SK-N-SH treated with all-trans-retinoic acid at 6 μM for 48 hours (cell line): ENCODE results near the gene DCAF8L2.

Experiments
- PATZ1 ChIP-seq: fragments of 250-450 bp; sonication (Bioruptor Pico); IDR thresholded peaks from 2 replicates; pipeline ENCODE4 v1.8.0; 2020; ENCODE audit warnings: mild to moderate bottlenecking, moderate library complexity, borderline replicate concordance
- RARB ChIP-seq: fragments of 250-450 bp; sonication (Bioruptor Pico); IDR thresholded peaks from 2 replicates; pipeline ENCODE4 v1.8.0; 2021; ENCODE audit warnings: mild to moderate bottlenecking, moderate library complexity
- TSHZ2 ChIP-seq: fragments of 250-450 bp; sonication (Bioruptor Pico); IDR thresholded peaks from 2 replicates; pipeline ENCODE4 v1.5.0; 2020; ENCODE audit warnings: mild to moderate bottlenecking, moderate library complexity
- ZC3H10 ChIP-seq: fragments of 250-450 bp; sonication (Bioruptor Pico); IDR thresholded peaks from 2 replicates; pipeline ENCODE4 v1.5.1; 2021; ENCODE audit warnings: mild to moderate bottlenecking, moderate library complexity
- ZFP3 ChIP-seq: fragments of 250-450 bp; sonication (Bioruptor Pico); IDR thresholded peaks from 2 replicates; pipeline ENCODE4 v1.5.0; 2020; ENCODE audit warnings: mild to moderate bottlenecking, moderate library complexity
- ZNF8 ChIP-seq: fragments of 450-650 bp; formaldehyde crosslinking; IDR thresholded peaks from 2 replicates; pipeline ENCODE4 v1.5.0; 2020; ENCODE audit warnings: mild to moderate bottlenecking, moderate library complexity

- TF ChIP-seq RARB (CRISPR knock-in tag) (no peak), ZFP3 (CRISPR knock-in tag) (no peak), ZNF8 (CRISPR knock-in tag) (no peak), TSHZ2 (CRISPR knock-in tag) (no peak), PATZ1 (CRISPR knock-in tag) (no peak), ZC3H10 (CRISPR knock-in tag) (no peak)
Observed at GRCh38 chrX:27555514-27555913, 34.6 kb upstream of the DCAF8L2 start.
